H9 (cell line): Measurements from ENCODE around the gene CALN1. TPM values are rescaled to one million over a fixed set of nuclear protein-coding genes. Genes with fewer than 3 reads are reported as not detected.

Experiments
- DNase-seq: peaks from one replicate; pipeline ENCODE4 v3.0.0-alpha.2; 2017
- H2AFZ ChIP-seq: one replicate; pipeline ENCODE4 v1.6.1; 2013; ENCODE audit warnings: mild to moderate bottlenecking, low read length, control low read depth, moderate library complexity
- H2AK5ac ChIP-seq: 2 replicates; pipeline ENCODE4 v1.6.1; 2013; ENCODE audit warnings: low read length, control low read depth, mixed read lengths; ENCODE audit not compliant: insufficient read length
- H2BK120ac ChIP-seq: one replicate; pipeline ENCODE4 v1.6.1; 2013; ENCODE audit warnings: low read depth, mild to moderate bottlenecking, low read length, control low read depth, inconsistent platforms; ENCODE audit not compliant: poor library complexity, severe bottlenecking
- H2BK12ac ChIP-seq: 2 replicates; pipeline ENCODE4 v1.6.1; 2013; ENCODE audit warnings: low read length, control low read depth, mixed read lengths, low read depth; ENCODE audit not compliant: insufficient read length
- H2BK15ac ChIP-seq: 2 replicates; pipeline ENCODE4 v1.6.1; 2013; ENCODE audit warnings: low read depth, low read length, control low read depth
- H2BK20ac ChIP-seq: one replicate; pipeline ENCODE4 v1.6.1; 2013; ENCODE audit warnings: low read depth, mild to moderate bottlenecking, low read length, control low read depth, inconsistent platforms; ENCODE audit not compliant: poor library complexity, severe bottlenecking
- H2BK5ac ChIP-seq: 2 replicates; pipeline ENCODE4 v1.6.1; 2013; ENCODE audit warnings: low read length, control low read depth, mixed read lengths; ENCODE audit not compliant: insufficient read length
- H3K14ac ChIP-seq: 2 replicates; pipeline ENCODE4 v1.6.1; 2013; ENCODE audit warnings: low read length, control low read depth; ENCODE audit not compliant: insufficient read depth
- H3K18ac ChIP-seq: 2 replicates; pipeline ENCODE4 v1.6.1; 2013; ENCODE audit warnings: low read depth, mild to moderate bottlenecking, mixed read lengths, low read length, control low read depth; ENCODE audit not compliant: insufficient read length
- H3K23ac ChIP-seq: 2 replicates; pipeline ENCODE4 v1.6.1; 2013; ENCODE audit warnings: low read length, control low read depth, mixed read lengths, low read depth; ENCODE audit not compliant: insufficient read length
- H3K23me2 ChIP-seq: 2 replicates; pipeline ENCODE4 v1.6.1; 2013; ENCODE audit warnings: low read depth, mild to moderate bottlenecking, mixed read lengths, low read length, control low read depth; ENCODE audit not compliant: insufficient read length, poor library complexity, severe bottlenecking
- H3K27ac ChIP-seq: 2 replicates; pipeline ENCODE4 v1.5.1; 2013; ENCODE audit warnings: low read length, control low read depth, mixed read lengths, low read depth; ENCODE audit not compliant: insufficient read length
- H3K27me3 ChIP-seq: 2 replicates; pipeline ENCODE4 v1.6.1; 2013; ENCODE audit warnings: low read length, control low read depth, inconsistent platforms; ENCODE audit not compliant: insufficient read depth
- H3K4ac ChIP-seq: 2 replicates; pipeline ENCODE4 v1.6.1; 2013; ENCODE audit warnings: low read depth, mild to moderate bottlenecking, control low read depth, inconsistent platforms, low read length, moderate library complexity
- H3K4me1 ChIP-seq: 2 replicates; pipeline ENCODE4 v1.6.1; 2013; ENCODE audit warnings: low read length, control low read depth, inconsistent platforms; ENCODE audit not compliant: insufficient read depth
- H3K4me2 ChIP-seq: 2 replicates; pipeline ENCODE4 v1.6.1; 2013; ENCODE audit warnings: low read length, control low read depth, mixed read lengths; ENCODE audit not compliant: insufficient read length, insufficient read depth
- H3K56ac ChIP-seq: 2 replicates; pipeline ENCODE4 v1.6.1; 2013; ENCODE audit warnings: low read depth, mild to moderate bottlenecking, mixed read lengths, low read length, control low read depth; ENCODE audit not compliant: insufficient read length
- H3K79me1 ChIP-seq: 2 replicates; pipeline ENCODE4 v1.6.1; 2013; ENCODE audit warnings: low read depth, mild to moderate bottlenecking, moderate library complexity, low read length, control low read depth, inconsistent platforms; ENCODE audit not compliant: insufficient read depth, poor library complexity, severe bottlenecking
- H3K79me2 ChIP-seq: 2 replicates; pipeline ENCODE4 v1.6.1; 2013; ENCODE audit warnings: low read length, control low read depth, inconsistent platforms; ENCODE audit not compliant: insufficient read depth
- H3K9ac ChIP-seq: 2 replicates; pipeline ENCODE4 v1.6.1; 2013; ENCODE audit warnings: low read length, control low read depth, mixed read lengths; ENCODE audit not compliant: insufficient read length; ENCODE audit errors: extremely low read depth
- H3K9me3 ChIP-seq: one replicate; pipeline ENCODE4 v1.6.1; 2013; ENCODE audit warnings: low read depth, low read length, inconsistent platforms; ENCODE audit not compliant: control insufficient read depth
- H3T11ph ChIP-seq: one replicate; pipeline ENCODE4 v1.6.1; 2013; ENCODE audit warnings: mild to moderate bottlenecking, low read length, control low read depth, inconsistent platforms
- H4K20me1 ChIP-seq: one replicate; pipeline ENCODE4 v1.6.1; 2013; ENCODE audit not compliant: control insufficient read depth, insufficient read length, insufficient read depth
- H4K5ac ChIP-seq: 2 replicates; pipeline ENCODE4 v1.6.1; 2013; ENCODE audit warnings: low read depth, mild to moderate bottlenecking, mixed read lengths, low read length, control low read depth; ENCODE audit not compliant: insufficient read length
- H4K8ac ChIP-seq: replicated peaks from 2 replicates; pipeline ENCODE4 v1.6.1; 2013; ENCODE audit warnings: low read length, control low read depth, mixed read lengths, low read depth; ENCODE audit not compliant: insufficient read length
- H4K91ac ChIP-seq: 2 replicates; pipeline ENCODE4 v1.6.1; 2013; ENCODE audit warnings: low read depth, mild to moderate bottlenecking, moderate library complexity, mixed read lengths, low read length, control low read depth; ENCODE audit not compliant: insufficient read length
- H3K27ac Mint-ChIP-seq, 3 experiments: 2 replicates in 2 of 3; 3 replicates in 1 of 3; pipeline ENCODE4 v1.8.0; 2020 to 2021; ENCODE audit warnings: mixed read lengths in 3 of 3, mild to moderate bottlenecking in 1 of 3, moderate library complexity in 1 of 3
- H3K27me3 Mint-ChIP-seq: 2 replicates; pipeline ENCODE4 v1.8.0; 2021; ENCODE audit warnings: low read depth, mild to moderate bottlenecking, moderate library complexity, mixed read lengths
- H3K36me3 Mint-ChIP-seq, 3 experiments: 2 replicates in 2 of 3; 3 replicates in 1 of 3; pipeline ENCODE4 v1.8.0; 2020 to 2021; ENCODE audit warnings: low read depth in 3 of 3, mixed read lengths in 3 of 3; ENCODE audit not compliant: insufficient read depth in 1 of 3
- H3K4me1 Mint-ChIP-seq, 2 experiments: 2 replicates each; pipeline ENCODE4 v1.8.0; 2020; ENCODE audit warnings: mixed read lengths in 2 of 2
- H3K4me3 Mint-ChIP-seq, 2 experiments: 2 replicates in 1 of 2; 3 replicates in 1 of 2; pipeline ENCODE4 v1.8.0; 2020 to 2021; ENCODE audit warnings: mild to moderate bottlenecking in 2 of 2, mixed read lengths in 2 of 2, moderate library complexity in 1 of 2
- H3K9me3 Mint-ChIP-seq, 2 experiments: 2 replicates in 1 of 2; 3 replicates in 1 of 2; pipeline ENCODE4 v1.8.0; 2020; ENCODE audit warnings: mild to moderate bottlenecking in 2 of 2, mixed read lengths in 2 of 2, moderate library complexity in 1 of 2
- WGBS: extraction: QIAGEN DNeasy Blood & Tissue Kit; methylation state at CpG from one replicate; pipeline ENCODE4 v1.1.7; 2013; ENCODE audit warnings: missing lambda C conversion rate, low lambda C conversion rate, mixed read lengths; ENCODE audit not compliant: insufficient read length; ENCODE audit errors: extremely low coverage; 5-methylcytosine and 5-hydroxymethylcytosine counted together
- total RNA-seq: library from RNA; stranded (reverse); gene quantifications from 2 replicates; pipeline ENCODE4 v1.2.1, GENCODE V29; 2021
- TF ChIP-seq, protein P1 (sequence below): fragments of 200-600 bp; sonication (generic); conservative IDR thresholded peaks from 3 replicates; pipeline ENCODE4 v1.8.0; 2021; ENCODE audit warnings: antibody characterized with exemption, mild to moderate bottlenecking

The CALN1 gene
- total RNA-seq, 1 experiment from 2014 or later, result 2.8 TPM

GRCh38 chr7:72039460-72039859, 372.7 kb downstream of the CALN1 start:
- Histone ChIP-seq H4K91ac (no peak overlapping the region), H2AK5ac (no peak overlapping the region), H2BK120ac (no peak overlapping the region), H4K8ac (no peak overlapping the region), H3K4me2 (no peak overlapping the region), H3T11ph (no peak overlapping the region), H3K23me2 (no peaks in the 10 kb centered on the region), H3K9ac (no peak overlapping the region), H3K14ac (no peak overlapping the region), H3K4me1 (no peaks in the 10 kb centered on the region), H3K27me3 (no peaks in the 10 kb centered on the region; the same call in 1 of the 2 replicates), H3K4ac (no peak overlapping the region), H2BK12ac (no peak overlapping the region), H4K20me1 (no peaks in the 10 kb centered on the region), H2BK15ac (no peak overlapping the region), H3K79me2 (no peaks in the 10 kb centered on the region), H3K18ac (no peak overlapping the region), H3K23ac (no peak overlapping the region), H3K79me1 (no peaks in the 10 kb centered on the region), H2AFZ (no peak overlapping the region), H2BK5ac (no peak overlapping the region), H2BK20ac (no peak overlapping the region), H3K56ac (no peak overlapping the region), H3K27ac (no peak overlapping the region), H3K9me3 (no peaks in the 10 kb centered on the region), H4K5ac (no peak overlapping the region)
- Mint-ChIP-seq H3K27me3 (no peaks in the 10 kb centered on the region), H3K9me3 (peaks cover 0 to 5% of the 10 kb centered on the region in 2 experiments; a peak in 2 of 5 replicates), H3K27ac (no peak overlapping the region), H3K4me3 (no peak overlapping the region), H3K4me1 (no peaks in the 10 kb centered on the region), H3K36me3 (peaks cover 0 to 5% (median 3%) of the 10 kb centered on the region in 3 experiments; a peak in 4 of 7 replicates)
- DNase-seq, result no peak
- WGBS, result no CpG with 5 or more reads among the region's 1 CpG
- TF ChIP-seq, protein P1, sequence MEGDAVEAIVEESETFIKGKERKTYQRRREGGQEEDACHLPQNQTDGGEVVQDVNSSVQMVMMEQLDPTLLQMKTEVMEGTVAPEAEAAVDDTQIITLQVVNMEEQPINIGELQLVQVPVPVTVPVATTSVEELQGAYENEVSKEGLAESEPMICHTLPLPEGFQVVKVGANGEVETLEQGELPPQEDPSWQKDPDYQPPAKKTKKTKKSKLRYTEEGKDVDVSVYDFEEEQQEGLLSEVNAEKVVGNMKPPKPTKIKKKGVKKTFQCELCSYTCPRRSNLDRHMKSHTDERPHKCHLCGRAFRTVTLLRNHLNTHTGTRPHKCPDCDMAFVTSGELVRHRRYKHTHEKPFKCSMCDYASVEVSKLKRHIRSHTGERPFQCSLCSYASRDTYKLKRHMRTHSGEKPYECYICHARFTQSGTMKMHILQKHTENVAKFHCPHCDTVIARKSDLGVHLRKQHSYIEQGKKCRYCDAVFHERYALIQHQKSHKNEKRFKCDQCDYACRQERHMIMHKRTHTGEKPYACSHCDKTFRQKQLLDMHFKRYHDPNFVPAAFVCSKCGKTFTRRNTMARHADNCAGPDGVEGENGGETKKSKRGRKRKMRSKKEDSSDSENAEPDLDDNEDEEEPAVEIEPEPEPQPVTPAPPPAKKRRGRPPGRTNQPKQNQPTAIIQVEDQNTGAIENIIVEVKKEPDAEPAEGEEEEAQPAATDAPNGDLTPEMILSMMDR, result no peak
